GM18858 (cell line): ENCODE data around the gene DMPK.
"Not testable (repeated sequence)": the region's sequence is repeated elsewhere in the genome, so short reads cannot be mapped to it uniquely, and the experiment has no call there.

ENCODE experiments used
- ATAC-seq: cut with Tn5 transposase; IDR thresholded peaks from one replicate; pipeline ENCODE4 v1.9.1; 2021; ENCODE audit not compliant: unreplicated experiment

DMPK gene

DNA sequence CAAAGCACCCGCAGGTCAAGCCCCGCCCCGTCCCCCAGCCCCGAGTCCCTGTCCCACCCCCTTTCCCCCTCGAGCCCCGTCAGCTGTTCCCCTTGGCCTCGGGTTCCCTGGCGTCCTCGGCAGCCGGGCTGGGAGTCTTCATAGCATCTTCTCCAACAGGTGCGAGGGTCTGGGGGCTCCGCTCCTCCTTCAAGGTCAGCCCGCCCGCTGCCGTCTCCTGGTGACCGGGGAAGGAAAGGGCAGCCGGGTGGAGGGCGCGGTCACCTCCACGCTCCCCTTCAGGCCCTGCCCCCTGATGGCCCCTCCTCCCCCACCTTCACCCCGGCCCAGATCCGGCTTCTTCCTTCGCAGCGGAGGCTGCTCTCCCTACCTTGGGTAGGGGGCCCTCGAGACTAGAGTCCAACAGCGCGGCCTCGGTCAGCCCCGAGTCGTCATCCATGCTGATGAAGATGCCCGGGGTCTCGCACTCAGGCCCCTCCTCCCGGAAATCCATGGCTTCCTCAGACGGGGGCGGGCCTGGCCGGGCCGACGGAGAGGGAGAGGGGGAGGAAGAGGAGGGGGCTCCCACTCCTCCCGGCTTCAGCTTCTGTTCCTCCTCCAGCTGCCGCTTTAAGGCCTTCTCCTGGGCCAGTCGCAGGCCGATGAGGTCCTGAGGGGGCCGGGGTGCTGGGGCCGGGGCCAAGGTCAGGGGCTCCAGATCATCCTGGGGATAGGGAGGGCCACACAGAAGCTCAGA, 33.4 kb upstream of the DMPK start:
- ATAC-seq = no peak

DNA sequence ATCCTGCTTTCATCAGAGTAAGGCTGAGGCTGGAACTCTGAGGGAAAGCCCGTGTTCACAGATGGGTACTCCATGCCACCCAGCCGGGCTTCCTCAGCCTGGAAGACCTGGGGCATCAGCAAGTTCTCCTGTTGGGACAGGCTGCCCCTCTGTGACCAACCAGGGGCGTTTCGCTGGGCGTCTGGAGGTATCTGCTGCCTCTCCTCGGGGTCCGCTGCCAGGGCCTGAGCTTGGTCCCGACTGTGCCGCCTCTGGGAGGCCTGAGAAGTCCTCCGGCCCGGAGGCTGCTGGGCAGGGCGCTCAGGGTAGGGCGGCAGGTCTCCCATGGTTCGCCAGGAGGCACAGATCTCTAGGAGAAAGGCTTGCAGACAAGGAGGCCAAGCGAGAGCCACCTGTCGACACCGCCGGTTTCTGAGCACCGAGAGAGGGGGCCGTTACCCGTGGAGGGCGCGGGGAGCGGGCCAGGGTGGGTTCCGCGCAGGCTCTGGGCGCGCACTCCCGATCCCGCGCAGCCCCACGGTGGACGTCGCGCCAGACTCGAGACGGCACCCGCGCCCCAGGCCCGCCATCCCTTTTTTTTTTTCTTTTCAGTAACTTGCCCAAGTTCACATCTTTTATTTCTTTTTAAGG, 32.7 kb upstream of the DMPK start, which contains the start of gene RSPH6A:
TSS of gene RSPH6A (minus strand) at position 458 of the 630 bp plus-strand sequence. CDS start at position 326, 132 bp downstream.
- ATAC-seq = no peak

DNA sequence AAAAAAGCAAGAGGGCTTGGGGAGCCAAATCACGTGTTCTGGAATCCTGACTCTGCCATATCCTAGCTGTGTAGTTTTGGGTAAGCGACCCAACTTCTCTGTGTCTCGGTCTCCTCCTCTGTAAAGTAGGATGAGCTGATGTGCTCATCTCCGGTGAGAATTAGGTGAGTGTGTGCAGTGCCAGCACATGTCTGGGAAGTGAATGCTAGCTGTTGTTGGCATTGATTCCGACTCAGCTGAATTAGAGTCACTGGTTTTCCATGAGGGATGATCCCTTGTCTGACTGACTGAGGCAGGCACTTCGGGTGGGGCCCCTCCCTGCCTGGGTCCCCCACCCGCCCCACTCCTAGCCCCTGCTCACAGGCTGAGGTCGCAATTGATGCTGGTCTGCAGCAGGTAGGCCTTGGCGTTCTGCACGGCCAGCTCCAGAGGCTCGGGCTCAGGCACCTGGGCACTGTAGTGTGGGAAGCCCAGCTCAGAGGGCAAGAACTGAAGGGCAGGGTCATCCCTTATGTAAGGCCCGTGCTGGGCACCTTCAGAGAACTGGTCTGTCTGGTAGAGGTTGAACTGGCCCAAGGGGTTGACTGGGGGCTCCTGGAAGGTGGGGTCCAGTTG, 32.0 kb upstream of the DMPK start:
- no peak for ATAC-seq

DNA sequence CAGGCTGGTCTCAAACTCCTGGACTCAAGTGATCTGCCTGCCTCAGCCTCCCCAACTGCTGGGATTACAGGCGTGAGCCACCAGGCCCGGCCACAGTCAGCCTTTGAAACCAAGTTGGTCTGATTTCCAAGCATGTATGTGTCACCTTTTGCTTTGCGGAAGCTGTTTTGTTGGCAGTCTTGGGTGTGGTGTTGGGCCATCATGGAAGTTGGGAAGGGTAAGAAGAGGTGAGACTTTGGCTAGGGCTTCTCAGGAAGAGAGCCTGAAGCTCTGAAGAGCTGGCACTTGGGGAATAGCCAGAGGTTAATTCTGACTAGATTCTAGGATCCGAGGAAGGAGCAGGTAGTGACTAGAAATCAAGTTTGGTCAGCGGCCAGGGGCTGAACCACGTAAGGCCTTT, 30.0 kb upstream of the DMPK start:
- no peak for ATAC-seq

DNA sequence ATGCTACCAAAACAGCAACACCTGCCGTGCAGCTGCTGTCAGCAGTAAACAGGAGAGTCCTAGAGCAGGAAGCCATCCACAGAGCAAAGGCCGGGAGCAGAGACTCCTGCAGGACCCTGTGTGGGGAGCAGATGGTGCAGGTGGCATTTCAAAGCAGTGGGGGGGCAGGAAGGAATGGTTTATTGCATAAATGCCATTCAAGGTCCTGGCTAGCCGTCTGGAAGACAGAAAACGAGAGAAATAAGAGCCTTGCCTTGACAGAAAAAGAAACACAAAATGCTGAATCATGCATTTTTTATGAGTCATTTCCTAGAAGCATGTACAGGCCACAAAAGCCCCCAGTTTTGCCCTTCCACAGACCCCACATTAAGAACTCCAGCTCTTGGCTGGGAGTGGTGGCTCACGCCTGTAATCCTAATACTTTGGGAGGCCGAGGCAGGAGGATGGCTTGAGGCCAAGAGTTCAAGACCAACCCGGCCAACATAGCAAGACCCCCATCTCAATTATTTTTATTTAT, 27.4 kb upstream of the DMPK start:
- no peak for ATAC-seq

DNA sequence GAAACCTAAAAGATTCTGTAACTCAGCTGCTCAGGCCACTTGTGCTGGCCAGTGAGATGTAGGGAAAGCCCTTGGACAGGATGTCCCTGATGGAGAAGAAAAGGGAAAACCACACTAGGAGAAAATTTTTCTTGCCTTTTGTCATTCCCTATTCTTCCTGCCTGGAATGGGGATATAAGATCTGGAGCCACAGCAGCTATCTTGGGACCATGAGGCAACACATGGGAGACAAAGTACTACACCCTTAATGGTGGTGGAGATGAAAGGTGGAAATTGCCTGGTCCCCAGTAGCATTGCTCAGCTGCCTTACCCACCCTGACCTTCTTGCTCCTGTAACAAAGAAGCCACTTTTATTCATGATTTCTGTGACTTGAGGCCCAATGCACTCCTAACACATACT, 23.4 kb upstream of the DMPK start:
- no peak for ATAC-seq

DNA sequence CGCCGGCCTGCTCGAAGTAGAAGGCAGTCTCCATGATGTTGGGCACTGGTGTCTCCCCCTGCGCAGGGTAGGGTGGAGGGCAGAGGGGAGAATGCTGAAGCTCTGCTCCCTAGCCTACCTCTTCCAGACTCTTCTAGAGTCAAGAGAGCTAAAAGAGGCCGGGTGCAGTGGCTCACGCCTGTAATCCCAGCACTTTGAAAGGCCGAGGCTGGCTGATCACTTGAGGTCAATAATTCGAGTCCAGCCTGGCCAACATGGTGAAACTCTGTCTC, 22.6 kb upstream of the DMPK start:
- no peak for ATAC-seq

DNA sequence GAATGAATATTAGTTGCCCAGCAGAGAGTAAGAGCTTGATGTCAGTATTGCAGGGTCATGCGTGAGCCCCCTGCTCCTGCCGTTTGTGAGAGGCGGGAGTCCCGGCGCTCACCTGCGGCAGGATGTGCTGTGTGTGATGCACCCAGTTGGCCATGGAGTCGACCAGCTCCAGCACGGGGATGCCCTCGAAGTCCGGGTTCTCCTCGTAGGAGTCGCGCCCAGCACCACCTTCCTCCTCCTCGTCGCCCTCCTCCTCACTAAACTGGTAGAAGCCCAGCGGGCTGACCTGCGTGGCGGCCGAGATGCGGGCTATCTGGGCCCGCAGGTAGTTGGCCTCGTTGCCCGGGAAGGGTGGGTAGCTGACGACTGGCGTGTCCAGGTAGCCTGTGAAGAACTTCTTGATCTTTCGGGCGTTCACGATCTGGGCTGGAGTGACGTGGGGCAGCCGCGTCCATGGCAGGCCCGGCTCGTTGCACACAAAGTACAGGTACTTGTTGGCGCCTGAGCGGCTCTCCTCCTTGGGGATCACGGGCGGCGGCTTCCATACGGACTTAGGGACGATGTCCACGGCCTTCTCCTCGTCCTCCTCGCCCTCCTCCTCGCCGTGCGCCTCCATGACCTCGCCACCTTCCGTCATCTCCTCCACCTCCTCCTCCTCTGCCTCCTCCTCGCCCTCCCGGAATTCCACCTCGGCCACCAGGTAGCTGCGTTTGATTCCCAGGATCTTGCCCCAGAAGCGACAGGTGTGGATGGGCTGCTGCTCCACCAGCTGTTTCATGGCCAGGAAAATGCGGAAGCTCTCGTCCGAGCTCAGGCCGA, 22.1 kb upstream of the DMPK start:
- ATAC-seq = no peak

DNA sequence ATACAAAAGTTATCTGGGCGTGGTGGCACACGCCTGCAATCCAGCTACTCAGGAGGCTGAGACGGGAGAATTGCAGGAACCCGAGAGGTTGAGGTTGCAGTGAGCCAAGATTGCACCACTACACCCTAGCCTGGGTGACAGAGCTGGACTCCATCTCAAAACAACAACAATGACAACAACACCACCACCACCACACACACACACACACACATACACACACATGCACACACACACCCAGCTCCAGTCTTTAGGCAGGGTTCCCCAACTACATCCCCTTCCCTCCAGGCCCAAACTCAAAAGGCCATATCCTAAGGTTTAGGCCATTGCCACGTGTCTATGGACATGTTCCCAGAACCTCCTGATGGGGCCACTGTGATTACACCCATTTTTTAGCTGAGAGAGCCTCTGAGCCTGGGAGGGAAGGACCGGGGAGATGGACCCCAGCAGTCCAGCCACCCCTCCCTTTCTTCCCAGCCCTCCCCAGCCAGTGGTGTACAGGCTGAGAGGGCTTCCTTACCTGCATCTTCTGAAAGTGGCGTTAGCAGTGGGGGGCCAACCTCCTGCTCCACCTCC, 19.4 kb upstream of the DMPK start:
- ATAC-seq = no peak

DNA sequence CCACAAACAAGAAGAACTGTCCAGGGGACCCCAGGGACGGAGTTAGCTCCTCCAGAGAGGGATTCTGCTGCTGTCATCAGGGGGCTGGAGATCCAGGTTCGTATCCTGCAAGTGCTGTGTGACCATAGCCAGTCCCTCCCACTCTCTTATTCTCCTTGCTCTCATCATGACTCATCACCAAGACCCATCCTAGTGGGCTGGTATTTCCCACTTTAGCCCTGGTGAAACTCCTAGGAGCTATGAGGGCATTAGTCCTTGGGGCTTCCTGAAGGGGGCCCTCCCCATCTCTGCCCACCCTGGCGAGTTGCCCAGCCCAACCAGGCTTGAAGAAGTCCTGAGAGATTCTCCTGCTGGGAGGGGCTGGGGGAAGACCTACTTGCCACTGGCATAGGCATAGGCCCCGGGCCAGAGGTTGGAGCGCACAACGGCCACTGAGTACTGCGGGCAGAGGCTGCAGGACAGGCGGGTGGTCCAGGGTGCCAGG, 17.8 kb upstream of the DMPK start:
- no peak for ATAC-seq

DNA sequence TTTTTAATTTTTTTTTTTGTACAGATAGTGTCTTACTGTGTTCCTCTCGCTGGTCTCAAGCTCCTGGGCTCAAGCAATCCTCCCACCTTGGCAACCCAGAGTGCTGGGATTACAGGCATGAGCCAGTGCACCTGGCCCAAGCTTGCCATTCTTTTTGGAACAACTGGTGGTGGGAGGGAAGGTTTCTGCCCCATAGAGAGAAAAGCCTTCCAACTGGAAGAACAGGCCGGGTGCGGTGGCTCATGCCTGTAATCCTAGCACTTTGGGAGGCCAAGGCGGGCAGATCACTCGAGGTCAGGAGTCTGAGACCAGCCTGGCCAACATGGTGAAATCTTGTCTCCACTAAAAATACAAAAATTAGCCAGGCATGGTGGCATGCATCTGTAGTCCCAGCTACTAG, 17.3 kb upstream of the DMPK start:
- not testable (repeated sequence) for ATAC-seq

DNA sequence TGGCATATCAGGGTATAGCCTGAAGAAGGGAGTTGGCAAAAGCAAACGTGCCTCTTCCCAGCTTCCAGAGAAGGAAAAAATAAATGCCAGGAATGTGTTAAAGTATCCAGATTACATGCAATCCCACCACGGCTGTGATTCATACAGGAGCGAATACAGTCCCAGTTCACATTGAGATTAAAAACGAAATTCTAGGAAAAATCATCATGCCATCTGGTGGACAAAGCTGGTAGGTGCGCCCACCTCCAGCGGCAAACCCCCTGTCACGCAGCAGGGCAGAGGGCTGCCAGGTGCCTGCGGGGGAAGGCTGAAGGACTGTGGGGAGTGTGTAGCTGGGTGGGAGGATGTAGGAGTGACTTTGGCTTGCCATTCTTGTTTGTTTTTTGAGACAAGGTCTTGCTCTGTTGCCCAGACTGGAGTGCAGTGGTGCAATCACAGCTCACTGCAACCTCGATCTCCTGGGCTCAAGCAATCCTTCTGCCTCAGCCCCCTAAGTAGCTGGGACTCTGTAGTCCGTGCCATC, 16.8 kb upstream of the DMPK start:
- no peak for ATAC-seq

DNA sequence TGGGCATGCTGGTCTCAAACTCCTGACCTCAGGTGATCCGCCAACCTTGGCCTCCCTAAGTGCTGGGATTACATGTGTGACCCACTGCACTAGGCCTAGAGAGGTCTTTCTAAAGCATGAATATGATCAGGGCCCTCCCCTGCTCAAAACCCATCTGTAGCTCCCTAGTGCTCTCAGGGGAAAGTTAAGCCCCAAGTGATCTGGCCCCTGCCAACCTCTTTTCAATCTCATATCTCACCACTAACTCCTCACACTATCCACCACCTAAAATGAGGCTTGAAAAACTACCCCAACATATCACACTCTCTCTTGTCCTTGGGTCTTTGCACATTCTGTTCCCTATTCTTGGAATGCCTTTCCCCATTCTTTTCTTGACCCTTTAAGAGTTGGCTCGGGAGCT, 12.3 kb upstream of the DMPK start:
- ATAC-seq = no peak

DNA sequence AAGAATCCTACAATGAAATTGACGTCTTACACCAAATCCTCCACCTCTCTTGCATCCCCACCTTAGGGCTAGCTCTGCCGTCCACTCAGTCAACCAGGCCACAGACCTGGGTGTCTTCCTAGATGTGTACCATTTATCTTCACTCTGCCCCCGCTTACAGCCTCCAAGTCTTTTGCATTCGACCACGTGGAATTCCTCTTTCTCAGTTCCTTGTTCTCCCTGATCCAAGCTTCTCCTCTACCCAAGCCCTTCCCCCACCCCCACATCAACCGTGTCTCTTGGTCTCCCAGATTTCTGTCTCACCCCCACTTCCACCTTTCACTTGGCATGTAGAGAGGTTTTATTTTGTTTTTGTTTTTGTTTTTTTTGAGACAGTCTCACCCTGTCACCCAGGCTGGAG, 11.6 kb upstream of the DMPK start:
- no peak for ATAC-seq

DNA sequence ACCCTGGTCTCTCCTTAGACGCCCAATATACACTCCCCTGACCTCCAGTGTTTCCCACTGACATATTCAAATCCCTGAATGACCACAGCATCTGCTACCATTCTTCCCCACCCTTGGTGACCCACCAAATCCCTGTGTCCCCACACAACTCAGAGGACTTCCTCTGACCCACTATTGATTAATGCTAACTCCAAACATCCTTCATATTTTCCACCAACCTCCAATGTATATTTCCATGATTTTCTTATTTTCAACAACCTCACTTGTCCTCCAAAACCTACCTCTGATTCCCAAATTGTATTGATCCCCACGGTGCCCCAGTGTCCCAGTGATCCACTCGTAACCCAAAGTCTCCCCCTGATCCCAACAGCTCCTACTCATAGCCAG, 10.9 kb upstream of the DMPK start:
- no peak for ATAC-seq

DNA sequence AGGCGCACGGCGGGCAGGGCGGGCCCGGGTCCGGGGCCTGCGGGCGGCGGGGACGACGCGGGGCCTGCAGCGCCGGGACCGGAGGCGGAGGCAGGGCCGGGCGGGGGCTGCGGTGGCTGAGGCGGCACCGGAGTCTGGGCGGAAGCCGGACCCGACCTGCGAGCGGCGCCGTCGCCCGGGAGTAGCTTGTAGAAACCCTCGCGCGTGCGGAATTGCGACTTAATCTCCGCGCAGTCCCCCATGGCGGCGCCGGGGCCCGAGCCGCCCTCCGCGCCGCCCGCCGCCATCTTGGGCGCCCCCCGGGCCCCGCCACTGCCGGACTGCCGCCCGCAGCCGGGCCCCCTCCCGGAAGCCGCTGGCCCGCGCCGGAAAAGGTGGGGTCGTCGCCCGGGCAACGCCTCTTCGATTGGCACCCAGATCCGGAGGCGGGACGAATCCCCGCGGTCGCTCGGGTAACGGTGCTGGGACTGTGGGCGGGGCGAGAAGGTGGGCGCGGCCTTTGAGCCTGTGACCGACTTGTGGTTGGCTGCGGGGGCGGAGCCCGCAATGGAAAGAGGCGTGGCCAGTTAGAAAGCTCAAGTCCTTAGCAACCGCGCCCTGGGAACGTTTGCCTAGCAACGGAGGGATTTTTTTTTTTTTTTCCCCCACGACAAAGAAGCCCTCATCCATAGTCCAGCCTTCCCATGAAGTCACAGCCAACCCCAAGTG, 10.3 kb upstream of the DMPK start, which contains the start of gene DMWD:
TSS of gene DMWD (minus strand) at position 376 of the 708 bp plus-strand sequence. CDS start at position 287, 89 bp downstream.
- peak; percentile 57 for ATAC-seq

DNA sequence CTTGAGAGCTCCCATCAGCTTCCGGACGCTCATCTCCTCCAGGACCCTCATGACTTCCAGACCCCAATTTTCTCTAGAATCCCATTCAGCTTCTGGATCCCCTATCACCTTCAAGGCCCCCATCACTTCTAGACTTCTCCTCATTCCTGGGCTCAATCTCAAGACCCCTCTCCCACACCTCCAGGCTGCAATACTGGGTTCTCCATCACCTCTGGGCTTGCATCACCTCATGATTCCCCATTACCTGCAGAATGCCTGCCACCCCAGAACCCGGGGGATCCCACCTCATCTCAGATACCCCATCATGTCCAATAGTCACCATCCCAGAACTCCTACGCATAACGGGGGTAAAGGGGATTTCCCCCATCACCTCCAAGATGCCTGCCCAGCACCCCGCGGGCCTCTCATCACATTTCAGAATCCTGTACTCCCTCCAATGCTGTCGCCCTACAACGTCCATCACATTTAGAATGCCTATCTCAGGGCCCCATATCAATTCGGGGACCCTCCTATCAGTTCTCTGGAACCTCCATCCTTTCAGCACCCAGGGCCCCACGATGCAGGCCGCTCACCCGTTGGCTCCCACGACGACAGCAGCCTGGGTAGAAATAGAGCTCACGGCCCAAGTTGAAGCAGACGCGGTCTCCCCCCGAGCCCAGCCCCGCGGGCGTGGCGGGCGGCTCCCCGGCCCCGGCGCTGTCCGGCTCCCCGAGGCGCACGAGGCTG, 9.6 kb upstream of the DMPK start:
- peak; percentile 3 for ATAC-seq

DNA sequence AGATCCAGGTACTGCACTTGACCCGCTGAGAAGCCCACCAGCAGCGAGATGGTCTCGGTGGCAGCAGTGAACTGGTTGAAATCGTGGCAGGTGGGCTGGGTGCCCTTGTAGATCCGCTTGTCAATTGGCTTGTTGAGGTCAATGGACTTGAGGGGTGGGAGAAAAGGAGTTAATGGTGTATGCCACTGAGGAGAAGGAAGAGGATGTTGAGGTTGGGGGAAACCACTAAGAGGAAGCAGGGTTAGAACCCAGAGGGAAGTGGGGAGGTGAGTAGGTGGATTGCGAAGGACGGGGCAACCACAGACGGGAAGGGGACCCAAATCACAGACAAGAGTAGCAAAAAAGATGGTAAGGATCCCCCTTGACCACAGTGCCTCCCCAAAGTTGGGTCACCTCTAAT, 8.7 kb upstream of the DMPK start:
- no peak for ATAC-seq

DNA sequence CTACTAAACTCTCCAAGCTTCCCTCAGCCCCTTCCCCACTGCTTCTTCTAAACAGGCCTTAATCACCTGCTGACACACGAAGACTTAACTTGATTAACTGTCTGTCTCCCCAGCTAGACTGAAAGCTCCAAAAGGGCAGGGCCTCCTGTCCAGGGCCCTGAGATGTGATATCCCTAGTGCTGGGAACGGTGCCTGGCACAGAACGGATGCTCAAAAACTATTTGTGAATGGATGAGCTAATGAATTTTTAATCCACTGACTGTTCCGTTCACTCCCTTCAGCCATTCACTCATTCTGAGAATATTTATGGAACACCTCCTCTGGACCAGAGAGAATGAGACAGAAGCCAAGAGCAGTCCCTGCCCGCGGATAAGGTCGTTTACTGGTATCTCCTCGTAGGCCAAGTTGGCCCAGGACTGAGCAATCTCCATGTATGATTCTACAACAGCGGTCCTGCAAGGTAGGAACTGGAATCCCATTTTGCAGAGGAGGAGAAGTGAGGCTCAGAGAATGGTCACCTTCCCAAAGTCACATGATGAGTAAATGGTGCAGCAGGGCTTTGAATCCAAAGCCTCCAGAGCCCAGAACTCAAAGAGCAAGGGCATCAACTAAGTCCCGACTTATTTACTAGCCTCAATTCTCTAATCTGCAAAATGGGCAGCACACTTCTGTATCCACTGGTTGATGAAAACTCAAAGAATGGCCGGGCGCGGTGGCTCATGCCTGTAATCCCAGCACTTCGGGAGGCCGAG, 6.9 kb upstream of the DMPK start:
- no peak for ATAC-seq
